ENCODE results near the gene TMEM11. TPM values are rescaled to one million over a fixed set of nuclear protein-coding genes. Genes with fewer than 3 reads are reported as not detected.

Gene TMEM11
- total and polyA plus RNA-seq, 2 of the 4 experiments (the other 2 are of a cell fraction): 19.9 to 44.7 TPM

GRCh38 chr17:21248500-21248899 lies 34.5 kb upstream of the TMEM11 start:
- Histone ChIP-seq H3K9me3 (ENCODE audit: control insufficient read depth, insufficient read depth, low read length) (no peaks in the 10 kb centered on the region), H2BK5ac (ENCODE audit: low read depth, low read length, poor library complexity, severe bottlenecking) (no peak overlapping the region), H3K36me3 (ENCODE audit: control insufficient read depth, insufficient read depth, low read length) (no peaks in the 10 kb centered on the region), H2BK120ac (ENCODE audit: low read depth, low read length) (no peak overlapping the region), H3K56ac (ENCODE audit: extremely low read depth, insufficient read depth, low read length) (no peak overlapping the region), H3K27ac (ENCODE audit: insufficient read depth, low read length) (no peak overlapping the region), H4K20me1 (ENCODE audit: insufficient read depth, low read length) (peaks cover 11% of the 10 kb centered on the region; the same call in 1 of the 2 replicates), H3K9me1 (ENCODE audit: insufficient read depth, low read length) (no peaks in the 10 kb centered on the region), H3K9ac (ENCODE audit: low read depth, low read length) (no peak overlapping the region), H3K79me1 (ENCODE audit: low read depth in 1 of 2, low read length in 2 of 2) (peaks cover 0 to 17% of the 10 kb centered on the region in 2 experiments; a peak in 3 of 4 replicates), H2BK20ac (ENCODE audit: low read depth, low read length) (no peak overlapping the region), H3K4me1 (ENCODE audit: control insufficient read depth, insufficient read depth, low read length) (peaks cover 6% of the 10 kb centered on the region), H3K4me2 (ENCODE audit: low read depth, low read length) (no peak overlapping the region), H3K23ac (ENCODE audit: low read depth, low read length) (no peak overlapping the region), H2AK9ac (replicated peaks; ENCODE audit: low read depth, low read length, poor library complexity) (no peak overlapping the region), H3K4me3 (ENCODE audit: insufficient read depth, low read depth, low read length) (no peak overlapping the region), H2AK5ac (ENCODE audit: low read depth, low read length) (no peak overlapping the region), H4K91ac (ENCODE audit: insufficient read depth, low read depth, low read length) (no peak overlapping the region), H2AFZ (replicated peaks; ENCODE audit: low read length, poor library complexity) (no peak overlapping the region), H4K8ac (ENCODE audit: low read depth in 2 of 2, low read length in 2 of 2) (no peak overlapping the region), H3K4ac (ENCODE audit: low read depth, low read length) (no peak overlapping the region), H3K14ac (replicated peaks; ENCODE audit: low read depth, low read length) (no peak overlapping the region), H4K5ac (ENCODE audit: low read depth, low read length) (no peak overlapping the region), H3K18ac (ENCODE audit: low read depth, low read length) (no peak overlapping the region), H2BK15ac (ENCODE audit: low read depth, low read length) (no peak overlapping the region), H3K27me3 (ENCODE audit: control insufficient read depth, insufficient read depth, low read length) (no peaks in the 10 kb centered on the region)
- 83% methylated on average over 3 of the region's 4 CpGs; no CpG with 5 or more reads in 1 of the 2 experiments for WGBS, 2 experiments (ENCODE audit: extremely low coverage in 2 of 2, insufficient read length in 1 of 2)
- TF ChIP-seq CHD1 (IDR thresholded peaks at IDR 0.05; ENCODE audit: low read depth, low read length): no peak
- no peak for TF ChIP-seq MAFK (IDR thresholded peaks at IDR 0.05; ENCODE audit: low read depth, low read length)
- TF ChIP-seq USF2 (IDR thresholded peaks at IDR 0.05; ENCODE audit: low read depth, low read length): no peak
- TF ChIP-seq FOS (IDR thresholded peaks at IDR 0.05; ENCODE audit: low read depth, low read length): no peak
- TF ChIP-seq RAD21 (IDR thresholded peaks at IDR 0.05; ENCODE audit: low read length): no peak
- no peak for TF ChIP-seq MAZ (IDR thresholded peaks at IDR 0.05; ENCODE audit: borderline replicate concordance, low read depth, low read length)
- TF ChIP-seq BHLHE40 (IDR thresholded peaks at IDR 0.05; ENCODE audit: low read depth, low read length): no peak
- no peak for TF ChIP-seq SMC3 (IDR thresholded peaks at IDR 0.05; ENCODE audit: low read depth, low read length)
- no peak for TF ChIP-seq CTCF (conservative IDR thresholded peaks at IDR 0.05; ENCODE audit: low read depth, low read length)
- TF ChIP-seq CEBPB (IDR thresholded peaks at IDR 0.05; ENCODE audit: low read depth, low read length): no peak
- intact Hi-C loops (cut with micrococcal nuclease): no loop called here
- no TSS peak for BruUV-seq (replicated peaks)
- ChIA-PET POLR2A (ENCODE audit: unreplicated experiment) (no interaction called here), CTCF (no interaction called here)
- in situ Hi-C loops (cut with MboI; ENCODE audit: low sequenced_read_pairs): no loop called here
- ATAC-seq (ENCODE audit: low read depth): no peak
- no peak for DNase-seq
- dilution Hi-C loops (cut with HindIII; ENCODE audit: low sequenced_read_pairs, unreplicated experiment): no loop called here

All from IMR-90 (cell line).